B cell (primary cell): ENCODE measurements around the gene ATG13. TPM values are rescaled to one million over a fixed set of nuclear protein-coding genes. Genes with fewer than 3 reads are reported as not detected.

ENCODE experiments used
- ATAC-seq: fragments of 200-7000 bp; cut with Tn5 transposase; one replicate; pipeline ENCODE4 v1.10.0; 2021; ENCODE audit warnings: low read depth, mild to moderate bottlenecking, moderate number of reproducible peaks, moderate library complexity
- CTCF ChIA-PET: fragments of 350-600 bp; sonication (Branson Sonifier 250); formaldehyde crosslinking; loops from one replicate; lab custom pipeline; 2021; ENCODE audit warnings: antibody characterized with exemption, inconsistent platforms; lab: Charles Lee
- POLR2A ChIA-PET: fragments of 350-600 bp; sonication (Branson Sonifier 250); formaldehyde crosslinking; loops from one replicate; lab custom pipeline; 2021; ENCODE audit warnings: antibody characterized with exemption; lab: Charles Lee
- DNase-seq: peaks from one replicate; pipeline ENCODE4 v3.0.0; 2013
- H2AFZ ChIP-seq: 2 replicates; pipeline ENCODE4 v1.6.1; 2012; ENCODE audit warnings: mild to moderate bottlenecking, low read depth, low read length; ENCODE audit not compliant: insufficient read depth, poor library complexity, severe bottlenecking
- H3K27ac ChIP-seq, 2 donors: 1 replicate in 1 of 2; 2 replicates in 1 of 2; pipeline ENCODE4 v1.5.1; 2012 to 2013; ENCODE audit warnings: low read length in 2 of 2, mild to moderate bottlenecking in 2 of 2, moderate library complexity in 1 of 2
- H3K27me3 ChIP-seq, 4 experiments: fragments of 200-600 bp in 1 of 4; sonication (generic) in 1 of 4; replicated peaks in 1 of 4; 1 replicate in 2 of 4; 2 replicates in 2 of 4; pipeline versions ENCODE4 v1.6.1 to v1.7.0; 2013 to 2016; ENCODE audit warnings: low read length in 3 of 4, mild to moderate bottlenecking in 2 of 4, mixed read lengths in 1 of 4, moderate library complexity in 1 of 4; ENCODE audit not compliant: insufficient read depth in 4 of 4, control insufficient read depth in 3 of 4; ENCODE audit errors: control extremely low read depth in 1 of 4
- H3K36me3 ChIP-seq, 2 experiments: replicated peaks in 1 of 2; 1 replicate in 1 of 2; 2 replicates in 1 of 2; pipeline versions ENCODE4 v1.6.1 to v1.7.1; 2013; ENCODE audit warnings: low read length in 1 of 2; ENCODE audit not compliant: insufficient read depth in 2 of 2, control insufficient read depth in 1 of 2; ENCODE audit errors: control extremely low read depth in 1 of 2, extremely low read depth in 1 of 2
- H3K4me1 ChIP-seq, 2 donors: fragments of 200-600 bp in 1 of 2; sonication (generic) in 1 of 2; 1 replicate in 1 of 2; 2 replicates in 1 of 2; pipeline versions ENCODE4 v1.5.1 to v1.6.1; 2013 to 2017; ENCODE audit warnings: low read length in 2 of 2; ENCODE audit not compliant: control insufficient read depth in 2 of 2, insufficient read depth in 2 of 2
- H3K4me2 ChIP-seq: replicated peaks from 2 replicates; pipeline ENCODE3; 2012; ENCODE audit warnings: mild to moderate bottlenecking, low read depth, low read length; ENCODE audit not compliant: poor library complexity, severe bottlenecking
- H3K4me3 ChIP-seq, 5 experiments: fragments of 200-600 bp in 1 of 5; sonication (generic) in 1 of 5; 1 replicate in 3 of 5; 2 replicates in 2 of 5; pipeline versions ENCODE4 v1.5.1 to v1.7.0; 2011 to 2016; ENCODE audit warnings: low read length in 4 of 5, mild to moderate bottlenecking in 4 of 5, low read depth in 2 of 5, control low read depth in 1 of 5, moderate library complexity in 1 of 5; ENCODE audit not compliant: insufficient read depth in 1 of 5; ENCODE audit errors: control extremely low read depth in 1 of 5, extremely low read depth in 1 of 5
- H3K79me2 ChIP-seq: fragments of 200-600 bp; sonication (generic); one replicate; pipeline ENCODE4 v1.6.0; 2016; ENCODE audit warnings: low read length; ENCODE audit not compliant: control insufficient read depth, insufficient read depth
- H3K9ac ChIP-seq: fragments of 200-600 bp; sonication (generic); 2 replicates; pipeline ENCODE4 v1.6.1; 2017; ENCODE audit warnings: mild to moderate bottlenecking, low read length, moderate library complexity
- H3K9me3 ChIP-seq, 3 donors: one replicate each; pipeline versions ENCODE4 v1.6.1 to v1.7.1; 2013; ENCODE audit warnings: low read length in 2 of 3; ENCODE audit not compliant: control insufficient read depth in 2 of 3, insufficient read depth in 1 of 3; ENCODE audit errors: control extremely low read depth in 1 of 3
- H4K20me1 ChIP-seq: 2 replicates; pipeline ENCODE4 v1.6.0; 2012; ENCODE audit warnings: mild to moderate bottlenecking, low read length; ENCODE audit not compliant: insufficient read depth, control insufficient read depth, poor library complexity, severe bottlenecking
- H3K27ac Mint-ChIP-seq: one replicate; pipeline ENCODE4 v1.8.0; 2021; ENCODE audit warnings: mixed read lengths
- H3K27me3 Mint-ChIP-seq: one replicate; pipeline ENCODE4 v1.8.0; 2021; ENCODE audit warnings: mixed read lengths
- H3K4me1 Mint-ChIP-seq: one replicate; pipeline ENCODE4 v1.8.0; 2021; ENCODE audit warnings: mixed read lengths
- H3K4me3 Mint-ChIP-seq: one replicate; pipeline ENCODE4 v1.8.0; 2021; ENCODE audit warnings: mixed read lengths
- H3K9me3 Mint-ChIP-seq: one replicate; pipeline ENCODE4 v1.8.0; 2022; ENCODE audit warnings: mixed read lengths; ENCODE audit not compliant: insufficient read depth
- CTCF ChIP-seq: fragments of 200-600 bp; IDR thresholded peaks from one replicate; pipeline ENCODE4 v1.8.0; 2022; ENCODE audit warnings: antibody characterized with exemption, mild to moderate bottlenecking
- EZH2 ChIP-seq: IDR thresholded peaks from 2 replicates; pipeline ENCODE4 v1.6.1; 2012; ENCODE audit warnings: borderline replicate concordance, low read depth, mild to moderate bottlenecking, moderate library complexity, low read length; ENCODE audit not compliant: insufficient read depth, poor library complexity, severe bottlenecking
- WGBS: methylation state at CpG from one replicate; pipeline ENCODE4 v1.1.5; 2013; ENCODE audit warnings: missing lambda C conversion rate; ENCODE audit not compliant: insufficient coverage; 5-methylcytosine and 5-hydroxymethylcytosine counted together
- intact Hi-C: fragments of 100-400 bp; cut with micrococcal nuclease; formaldehyde crosslinking; loops from one replicate; pipeline ENCODE4 v1.10.0; 2022
- polyA plus RNA-seq: library from polyadenylated mRNA; depleted of rRNA; stranded (reverse); fragments of >200 nt; gene quantifications from 2 replicates; pipeline ENCODE4 v1.2.3, GENCODE V29; 2012
- total RNA-seq, 2 donors: library from RNA; stranded (reverse); fragments of 120-200 nt in 1 of 2; gene quantifications; 1 replicate in 1 of 2; 2 replicates in 1 of 2; pipeline versions ENCODE4 v1.2.3 to v1.2.4, GENCODE V29; 2013 to 2022

The ATG13 gene
- total and polyA plus RNA-seq, 2 donors (not counting 1 experiment from before 2014, with no cell fraction given), result 48.5 to 88.8 TPM

DNA sequence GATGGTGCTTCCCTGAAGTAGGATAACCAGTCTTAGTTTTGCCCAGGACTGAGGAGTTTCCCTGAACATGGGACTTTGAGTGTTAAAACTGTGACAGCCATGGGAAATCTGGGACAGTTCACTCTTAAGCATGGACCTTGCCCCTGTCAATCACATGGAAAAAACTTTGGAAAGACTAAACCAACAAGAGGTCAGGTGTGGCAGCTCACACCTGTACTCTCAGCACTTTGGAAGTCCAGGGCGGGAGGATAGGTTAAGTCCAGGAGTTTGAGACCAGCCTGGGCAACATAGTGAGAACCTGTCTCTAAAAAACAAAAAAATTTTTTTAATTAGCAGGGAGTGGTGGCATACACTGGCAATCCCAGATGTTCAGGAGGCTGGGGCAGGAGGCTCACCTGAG lies 20.2 kb upstream of the ATG13 start:
- WGBS, result no CpG with 5 or more reads among the region's 1 CpG
- Histone ChIP-seq H3K27me3 (no peaks in the 10 kb centered on the region), H3K9me3 (no peaks in the 10 kb centered on the region), H3K4me2 (no peak overlapping the region), H4K20me1 (peaks cover 15% of the 10 kb centered on the region), H3K9ac (no peak overlapping the region), H3K79me2 (peaks cover 29% of the 10 kb centered on the region), H3K36me3 (no peaks in the 10 kb centered on the region), H3K4me1 (peaks cover 17 to 18% of the 10 kb centered on the region in 2 donors), H3K4me3 (no peak overlapping the region), H3K27ac (no peak overlapping the region), H2AFZ (no peak overlapping the region)
- no peaks in the 10 kb centered on the region for H3K27me3 Mint-ChIP-seq
- DNase-seq, result no peak
- intact Hi-C loops, result no loop called here
- ChIA-PET POLR2A (no interaction called here), CTCF (no interaction called here)
- ATAC-seq, result no peak
- no peaks in the 10 kb centered on the region for H3K9me3 Mint-ChIP-seq
- peaks cover 19% of the 10 kb centered on the region for H3K4me1 Mint-ChIP-seq
- H3K4me3 Mint-ChIP-seq, result no peak overlapping the region
- H3K27ac Mint-ChIP-seq, result no peak overlapping the region
- no peak for TF ChIP-seq EZH2
- no peak for TF ChIP-seq CTCF

- H3K27ac Mint-ChIP-seq, result no peak overlapping the region
- WGBS, result 100% methylated on average over 5 of the region's 6 CpGs
- CTCF ChIA-PET, result no interaction called here
Measured at GRCh38 chr11:46597609-46598219, 19.6 kb upstream of the ATG13 start.

More at GRCh38 chr11:46597609-46598219, 19.6 kb upstream of the ATG13 start:
- no peak overlapping the region for H3K27ac ChIP-seq
- peaks cover 15% of the 10 kb centered on the region for H3K4me1 Mint-ChIP-seq
- H2AFZ ChIP-seq, result no peak overlapping the region
- H3K4me3 ChIP-seq, result no peak overlapping the region
- no peaks in the 10 kb centered on the region for H3K27me3 ChIP-seq
- ATAC-seq (no peak), DNase-seq (no peak)
- no peaks in the 10 kb centered on the region for H3K9me3 ChIP-seq
- H3K27me3 Mint-ChIP-seq, result no peaks in the 10 kb centered on the region
- peaks cover 12 to 13% of the 10 kb centered on the region in 2 donors for H3K4me1 ChIP-seq
- H3K4me2 ChIP-seq, result no peak overlapping the region
- no peaks in the 10 kb centered on the region for H3K36me3 ChIP-seq
- POLR2A ChIA-PET, result no interaction called here
- no peaks in the 10 kb centered on the region for H3K9me3 Mint-ChIP-seq
- H3K9ac ChIP-seq, result no peak overlapping the region
- TF ChIP-seq CTCF (no peak), EZH2 (no peak)
- H3K79me2 ChIP-seq, result peaks cover 23% of the 10 kb centered on the region
- intact Hi-C loops, result no loop called here
- H3K4me3 Mint-ChIP-seq, result no peak overlapping the region
- peaks cover 9% of the 10 kb centered on the region for H4K20me1 ChIP-seq
